ENCODE data around the gene ACTA2. TPM values are rescaled to one million over a fixed set of nuclear protein-coding genes. Genes with fewer than 3 reads are reported as not detected.

The ACTA2 gene
- total RNA-seq (2022; extraction: Qiagen RNA extraction), result 16.9 to 20.8 TPM (median 18.2 TPM) in 5 replicates

DNA sequence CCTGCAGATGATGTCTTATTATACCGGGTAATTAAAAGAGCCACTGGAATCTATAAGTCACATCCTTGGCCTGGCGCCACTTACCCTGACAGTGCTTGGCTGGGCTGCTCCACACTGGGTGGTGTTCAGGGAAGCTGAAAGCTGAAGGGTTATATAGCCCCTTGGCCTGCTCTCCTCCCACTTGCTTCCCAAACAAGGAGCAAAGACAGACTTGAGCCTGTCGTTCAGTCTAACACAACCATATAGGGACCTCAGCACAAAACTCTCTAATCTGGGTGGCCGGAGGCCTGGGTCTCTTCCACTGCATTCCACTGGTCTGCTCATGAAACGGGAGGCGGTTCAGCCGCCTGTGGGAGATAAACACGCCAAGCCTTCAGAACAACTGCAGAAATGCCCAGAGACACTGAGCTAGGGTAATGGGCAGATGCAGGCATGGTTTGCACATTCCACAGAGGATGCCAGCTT lies at the start of gene ACTA2:
Gene ACTA2 (minus strand): TSS at position 127 of the 465 bp plus-strand sequence. CDS start 3,843 bp downstream, outside the sequence.

GRCh38 chr10:88990384-88991160 lies 38.0 kb upstream of the ACTA2 start, which contains the start of gene FAS:
FAS (plus strand) TSS chr10:88990798; CDS start chr10:88990877, 79 bp downstream.

Other genes with a start within 250 kb of the ACTA2 start
- gene LIPK, start 246.5 kb downstream of the ACTA2 start, total RNA-seq (2022; extraction: Qiagen RNA extraction), result not detected in 5 replicates
- gene LIPN, start 192.8 kb downstream of the ACTA2 start, total RNA-seq (2022; extraction: Qiagen RNA extraction), result not detected in 5 replicates
- gene LIPM, start 150.0 kb downstream of the ACTA2 start, total RNA-seq (2022; extraction: Qiagen RNA extraction), result not detected in 5 replicates
- 0.22 to 0.35 TPM (median 0.30 TPM) in 5 replicates for gene ANKRD22, start 100.9 kb downstream of the ACTA2 start, total RNA-seq (2022; extraction: Qiagen RNA extraction)
- gene STAMBPL1, start 72.5 kb downstream of the ACTA2 start, total RNA-seq (2022; extraction: Qiagen RNA extraction), result 27.9 to 32.1 TPM (median 30.0 TPM) in 5 replicates
- gene FAS, start 38.0 kb upstream of the ACTA2 start, total RNA-seq (2022; extraction: Qiagen RNA extraction), result 28.4 to 35.6 TPM (median 29.9 TPM) in 5 replicates

Measured in A549 treated with Mapracorat at 1 μM for 4 hours (cell line).